Smooth muscle cell (in vitro differentiated cells): ENCODE results near the gene UBASH3B. TPM values are rescaled to one million over a fixed set of nuclear protein-coding genes. Genes with fewer than 3 reads are reported as not detected.
"Not testable (repeated sequence)": the region's sequence is repeated elsewhere in the genome, so short reads cannot be mapped to it uniquely, and the experiment has no call there.

ENCODE experiments used
- DNase-seq: peaks from one replicate; lab custom pipeline; 2025; ENCODE audit not compliant: unreplicated experiment; lab: John Stamatoyannopoulos, UW
- H2AFZ ChIP-seq: fragments of 200-600 bp; sonication (generic); 2 replicates; pipeline ENCODE4 v1.6.0; 2016; ENCODE audit warnings: antibody characterized with exemption, low read depth, mild to moderate bottlenecking
- H3F3A ChIP-seq: fragments of 200-600 bp; sonication (generic); 2 replicates; pipeline ENCODE4 v1.6.0; 2017; ENCODE audit warnings: antibody characterized with exemption, low read depth
- H3K27ac ChIP-seq: fragments of 200-600 bp; sonication (generic); 2 replicates; pipeline ENCODE4 v1.5.1; 2016; ENCODE audit warnings: low read depth, mild to moderate bottlenecking
- H3K27me3 ChIP-seq: fragments of 200-600 bp; sonication (generic); 2 replicates; pipeline ENCODE4 v1.6.1; 2016; ENCODE audit warnings: low read depth, mild to moderate bottlenecking
- H3K36me3 ChIP-seq: fragments of 200-600 bp; sonication (generic); 2 replicates; pipeline ENCODE4 v1.5.1; 2016; ENCODE audit warnings: low read depth
- H3K4me1 ChIP-seq: fragments of 200-600 bp; sonication (generic); 2 replicates; pipeline ENCODE4 v1.5.1; 2016; ENCODE audit warnings: low read depth
- H3K4me2 ChIP-seq: fragments of 200-600 bp; sonication (generic); 2 replicates; pipeline ENCODE4 v1.6.0; 2016; ENCODE audit warnings: mild to moderate bottlenecking
- H3K4me3 ChIP-seq: fragments of 200-600 bp; sonication (generic); 2 replicates; pipeline ENCODE4 v1.5.1; 2016; ENCODE audit warnings: mild to moderate bottlenecking
- H3K79me2 ChIP-seq: fragments of 200-600 bp; sonication (generic); 2 replicates; pipeline ENCODE4 v1.6.0; 2016; ENCODE audit warnings: low read depth, mild to moderate bottlenecking
- H3K9ac ChIP-seq: fragments of 200-600 bp; sonication (generic); 2 replicates; pipeline ENCODE4 v1.6.0; 2016; ENCODE audit warnings: low read depth
- H3K9me3 ChIP-seq: fragments of 200-600 bp; sonication (generic); replicated peaks from 2 replicates; pipeline ENCODE4 v1.5.1; 2016; ENCODE audit warnings: low read depth
- H4K20me1 ChIP-seq: fragments of 200-600 bp; sonication (generic); 2 replicates; pipeline ENCODE4 v1.6.0; 2016; ENCODE audit warnings: low read depth
- WGBS: methylation state at CpG from one replicate; pipeline ENCODE4 v1.1.7; 2016; ENCODE audit warnings: low lambda C conversion rate; 5-methylcytosine and 5-hydroxymethylcytosine counted together
- polyA plus RNA-seq: library from polyadenylated mRNA; unstranded; fragments of >200 nt; fragmentation: Nextera tagmentation; extraction: Ambion mirVana; gene quantifications from 2 replicates; pipeline ENCODE4 v1.2.1, GENCODE V29; 2016
- total RNA-seq: library from RNA; depleted of rRNA; stranded (reverse); fragments of >200 nt; gene quantifications from 2 replicates; pipeline ENCODE4 v1.2.3, GENCODE V29; 2014
- TF ChIP-seq, protein P1 (sequence below): fragments of 200-600 bp; sonication (generic); IDR thresholded peaks from 2 replicates; pipeline ENCODE4 v1.5.1; 2017; ENCODE audit warnings: borderline replicate concordance, mild to moderate bottlenecking, antibody characterized with exemption; ENCODE audit not compliant: insufficient read depth, poor library complexity, severe bottlenecking

The UBASH3B gene, protein sequence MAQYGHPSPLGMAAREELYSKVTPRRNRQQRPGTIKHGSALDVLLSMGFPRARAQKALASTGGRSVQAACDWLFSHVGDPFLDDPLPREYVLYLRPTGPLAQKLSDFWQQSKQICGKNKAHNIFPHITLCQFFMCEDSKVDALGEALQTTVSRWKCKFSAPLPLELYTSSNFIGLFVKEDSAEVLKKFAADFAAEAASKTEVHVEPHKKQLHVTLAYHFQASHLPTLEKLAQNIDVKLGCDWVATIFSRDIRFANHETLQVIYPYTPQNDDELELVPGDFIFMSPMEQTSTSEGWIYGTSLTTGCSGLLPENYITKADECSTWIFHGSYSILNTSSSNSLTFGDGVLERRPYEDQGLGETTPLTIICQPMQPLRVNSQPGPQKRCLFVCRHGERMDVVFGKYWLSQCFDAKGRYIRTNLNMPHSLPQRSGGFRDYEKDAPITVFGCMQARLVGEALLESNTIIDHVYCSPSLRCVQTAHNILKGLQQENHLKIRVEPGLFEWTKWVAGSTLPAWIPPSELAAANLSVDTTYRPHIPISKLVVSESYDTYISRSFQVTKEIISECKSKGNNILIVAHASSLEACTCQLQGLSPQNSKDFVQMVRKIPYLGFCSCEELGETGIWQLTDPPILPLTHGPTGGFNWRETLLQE
- total RNA-seq (30.5 and 34.1 TPM in 2 replicates), polyA plus RNA-seq (15.8 and 23.1 TPM in 2 replicates)

DNA sequence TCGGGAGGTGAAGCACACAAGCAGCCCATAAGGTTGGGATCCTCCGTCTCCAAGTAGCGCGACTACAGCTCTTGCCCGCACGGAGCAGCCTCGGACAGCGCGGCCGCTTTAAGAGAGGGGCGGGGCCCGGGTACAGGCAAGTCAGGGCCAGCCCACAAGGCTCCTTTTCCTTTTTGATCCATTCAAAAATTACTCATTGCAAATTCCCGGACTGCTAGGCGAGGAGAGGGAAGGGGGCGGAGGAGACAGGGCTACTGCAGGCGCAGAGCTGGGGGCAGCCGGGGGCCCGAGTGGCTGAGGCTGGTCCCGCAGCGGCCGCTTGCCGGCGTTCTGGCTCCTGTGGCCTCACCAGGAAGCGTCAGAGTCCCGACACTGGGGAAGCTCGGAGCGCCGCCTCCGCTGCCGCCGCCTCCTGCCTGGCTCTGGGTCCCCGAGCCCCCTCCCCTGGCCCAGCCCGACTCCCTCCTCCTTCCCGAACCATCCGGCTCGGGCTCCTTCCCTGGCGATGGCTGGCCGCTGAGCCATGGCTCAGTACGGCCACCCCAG, at the start of gene UBASH3B:
UBASH3B (plus strand) TSS at position 196 of the 546 bp plus-strand sequence; CDS start at position 524, 328 bp downstream.
- Histone ChIP-seq H3K36me3 (no peaks in the 10 kb centered on the region), H4K20me1 (peaks cover 39% of the 10 kb centered on the region), H3K27ac (peak within 1 kb of the TSS; percentile 71), H3K4me3 (peak within 1 kb of the TSS; percentile 86), H3K4me1 (no peaks in the 10 kb centered on the region), H2AFZ (peak within 1 kb of the TSS; percentile 81), H3F3A (peaks cover 13% of the 10 kb centered on the region), H3K27me3 (no peaks in the 10 kb centered on the region), H3K79me2 (peaks cover 35% of the 10 kb centered on the region), H3K4me2 (peak within 1 kb of the TSS; percentile 84), H3K9ac (peak within 1 kb of the TSS; percentile 79), H3K9me3 (no peaks in the 10 kb centered on the region)
- TF ChIP-seq, protein P1, sequence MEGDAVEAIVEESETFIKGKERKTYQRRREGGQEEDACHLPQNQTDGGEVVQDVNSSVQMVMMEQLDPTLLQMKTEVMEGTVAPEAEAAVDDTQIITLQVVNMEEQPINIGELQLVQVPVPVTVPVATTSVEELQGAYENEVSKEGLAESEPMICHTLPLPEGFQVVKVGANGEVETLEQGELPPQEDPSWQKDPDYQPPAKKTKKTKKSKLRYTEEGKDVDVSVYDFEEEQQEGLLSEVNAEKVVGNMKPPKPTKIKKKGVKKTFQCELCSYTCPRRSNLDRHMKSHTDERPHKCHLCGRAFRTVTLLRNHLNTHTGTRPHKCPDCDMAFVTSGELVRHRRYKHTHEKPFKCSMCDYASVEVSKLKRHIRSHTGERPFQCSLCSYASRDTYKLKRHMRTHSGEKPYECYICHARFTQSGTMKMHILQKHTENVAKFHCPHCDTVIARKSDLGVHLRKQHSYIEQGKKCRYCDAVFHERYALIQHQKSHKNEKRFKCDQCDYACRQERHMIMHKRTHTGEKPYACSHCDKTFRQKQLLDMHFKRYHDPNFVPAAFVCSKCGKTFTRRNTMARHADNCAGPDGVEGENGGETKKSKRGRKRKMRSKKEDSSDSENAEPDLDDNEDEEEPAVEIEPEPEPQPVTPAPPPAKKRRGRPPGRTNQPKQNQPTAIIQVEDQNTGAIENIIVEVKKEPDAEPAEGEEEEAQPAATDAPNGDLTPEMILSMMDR = no peak
- peak; percentile 54 for DNase-seq
- under 1% methylated on average over 27 of the region's 39 CpGs for WGBS

DNA sequence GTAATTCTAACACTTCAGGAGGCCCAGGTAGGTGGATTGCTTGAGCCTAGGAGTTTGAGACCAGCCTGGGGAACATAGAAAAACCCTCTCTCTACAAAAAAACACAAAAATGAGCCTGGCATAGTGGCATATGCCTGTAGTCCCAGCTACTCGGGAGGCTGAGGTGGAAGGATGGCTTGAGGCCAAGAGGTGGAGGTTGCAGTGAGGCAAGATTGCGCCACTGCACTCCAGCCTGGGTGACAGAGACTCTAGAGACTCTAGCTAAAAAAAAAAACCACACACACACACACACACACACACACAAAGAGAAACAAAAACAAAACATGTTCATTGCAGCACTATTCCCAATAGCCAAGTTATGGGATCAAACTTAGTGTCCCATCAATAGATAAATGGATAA, 48.4 kb upstream of the UBASH3B start:
- not testable (repeated sequence) for H3F3A ChIP-seq, H3K9me3 ChIP-seq, H2AFZ ChIP-seq, H3K4me2 ChIP-seq, DNase-seq, H4K20me1 ChIP-seq, H3K36me3 ChIP-seq, H3K79me2 ChIP-seq, H3K4me1 ChIP-seq, H3K4me3 ChIP-seq, H3K27me3 ChIP-seq, H3K9ac ChIP-seq, H3K27ac ChIP-seq
- 89% methylated on average over 2 of the region's 2 CpGs for WGBS

DNA sequence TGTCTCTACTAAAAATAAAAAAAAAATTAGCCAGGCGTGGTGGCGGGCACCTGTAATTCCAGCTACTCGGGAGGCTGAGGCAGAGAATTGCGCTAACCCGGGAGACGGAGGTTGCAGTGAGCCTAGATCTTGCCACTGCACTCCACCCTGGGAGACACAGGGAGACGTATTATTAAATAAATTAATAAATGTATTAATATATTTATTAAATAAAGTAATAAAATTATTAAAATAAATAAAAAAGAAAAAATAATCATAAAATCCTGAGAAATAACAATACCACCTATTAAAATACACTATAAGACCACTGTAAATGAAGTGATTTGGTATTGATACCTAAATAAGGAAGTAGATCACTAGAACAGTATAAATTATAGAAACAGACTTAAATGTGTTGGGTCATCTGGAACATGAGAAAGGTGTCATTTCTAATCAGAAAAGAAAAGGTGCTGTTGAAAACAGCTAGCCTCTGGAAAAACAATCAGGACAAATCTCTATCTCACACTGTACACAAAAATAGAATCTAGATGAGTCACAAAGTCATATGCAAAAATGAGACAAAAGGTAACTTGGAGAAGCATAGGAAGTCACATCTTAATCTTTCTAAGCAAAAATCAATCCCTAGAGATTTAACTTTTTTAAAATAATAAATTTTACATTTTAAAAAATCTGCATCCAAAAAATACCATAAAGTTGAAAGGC, 43.2 kb upstream of the UBASH3B start:
- 93% methylated on average over 7 of the region's 7 CpGs for WGBS
- no peaks in the 10 kb centered on the region for H3K79me2 ChIP-seq
- TF ChIP-seq, protein P1 = no peak
- H3K4me3 ChIP-seq = no peak overlapping the region
- no peak overlapping the region for H3K4me2 ChIP-seq
- no peak overlapping the region for H3K27ac ChIP-seq
- DNase-seq = no peak
- H3F3A ChIP-seq = no peaks in the 10 kb centered on the region
- no peaks in the 10 kb centered on the region for H3K36me3 ChIP-seq
- no peaks in the 10 kb centered on the region for H3K9me3 ChIP-seq
- no peaks in the 10 kb centered on the region for H3K4me1 ChIP-seq
- peaks cover 10% of the 10 kb centered on the region for H3K27me3 ChIP-seq
- no peak overlapping the region for H3K9ac ChIP-seq
- H4K20me1 ChIP-seq = no peaks in the 10 kb centered on the region
- no peak overlapping the region for H2AFZ ChIP-seq

DNA sequence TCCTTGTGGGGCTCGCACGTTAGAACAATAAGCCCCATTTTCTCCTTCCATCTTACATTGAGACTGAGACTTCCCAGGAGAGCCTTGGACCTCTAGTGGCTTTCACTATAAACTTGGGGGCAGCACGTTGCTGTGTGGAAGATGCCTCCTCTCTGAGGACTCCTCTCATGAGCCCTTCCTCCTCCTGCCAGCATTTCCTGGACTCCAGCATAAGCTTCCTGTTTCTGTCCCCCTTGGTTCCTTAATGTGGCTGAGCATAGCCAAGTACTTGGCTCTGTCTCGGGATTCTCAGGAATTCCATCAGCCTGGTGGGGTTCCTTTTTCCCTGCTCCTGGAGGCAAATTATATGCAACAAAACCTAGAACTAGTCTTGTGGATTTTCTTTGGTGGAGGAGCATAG, 38.8 kb upstream of the UBASH3B start:
- no peaks in the 10 kb centered on the region for H3K79me2 ChIP-seq
- H2AFZ ChIP-seq = no peak overlapping the region
- H3F3A ChIP-seq = no peaks in the 10 kb centered on the region
- H3K36me3 ChIP-seq = no peaks in the 10 kb centered on the region
- TF ChIP-seq, protein P1 = no peak
- 75% methylated on average over 4 of the region's 4 CpGs for WGBS
- no peak overlapping the region for H3K9ac ChIP-seq
- DNase-seq = no peak
- H3K27ac ChIP-seq = no peak overlapping the region
- H3K9me3 ChIP-seq = no peaks in the 10 kb centered on the region
- H3K27me3 ChIP-seq = peaks cover 10% of the 10 kb centered on the region
- H3K4me2 ChIP-seq = no peak overlapping the region
- no peaks in the 10 kb centered on the region for H4K20me1 ChIP-seq
- no peaks in the 10 kb centered on the region for H3K4me1 ChIP-seq
- no peak overlapping the region for H3K4me3 ChIP-seq
